ENCODE measurements around the gene SLC5A10. TPM values are rescaled to one million over a fixed set of nuclear protein-coding genes. Genes with fewer than 3 reads are reported as not detected.
"Not testable (repeated sequence)": the region's sequence is repeated elsewhere in the genome, so short reads cannot be mapped to it uniquely, and the experiment has no call there.

Gene SLC5A10
- total RNA-seq, 1 donor, result not detected

GRCh38 chr17:18953231-18953728, 1.3 kb downstream of the SLC5A10 start:
- DNase-seq (ENCODE audit: low read depth), result no peak
- H3K4me3 ChIP-seq (ENCODE audit: low read depth, low read length), result no peak overlapping the region
- no peak for TF ChIP-seq CTCF (IDR thresholded peaks at IDR 0.05; ENCODE audit: insufficient read depth, low read depth, low read length)

GRCh38 chr17:18954321-18954720, 2.4 kb downstream of the SLC5A10 start:
- no peak for TF ChIP-seq CTCF (IDR thresholded peaks at IDR 0.05; ENCODE audit: insufficient read depth, low read depth, low read length)
- no peak overlapping the region for H3K4me3 ChIP-seq (ENCODE audit: low read depth, low read length)
- no peak for DNase-seq (ENCODE audit: low read depth)

- DNase-seq (ENCODE audit: low read depth), result no peak
- TF ChIP-seq CTCF (IDR thresholded peaks at IDR 0.05; ENCODE audit: insufficient read depth, low read depth, low read length), result no peak
Measured at GRCh38 chr17:18955009-18955408, 3.0 kb downstream of the SLC5A10 start.

GRCh38 chr17:18956021-18956420, 4.1 kb downstream of the SLC5A10 start:
- not testable (repeated sequence) for DNase-seq (ENCODE audit: low read depth); H3K4me3 ChIP-seq (ENCODE audit: low read depth, low read length)

More at GRCh38 chr17:18955009-18955408, 3.0 kb downstream of the SLC5A10 start:
- no peak overlapping the region for H3K4me3 ChIP-seq (ENCODE audit: low read depth, low read length)

GRCh38 chr17:18956581-18956980, 4.6 kb downstream of the SLC5A10 start:
- peak; percentile 40 for DNase-seq (ENCODE audit: low read depth)
- no peak overlapping the region for H3K4me3 ChIP-seq (ENCODE audit: low read depth, low read length)
- no peak for TF ChIP-seq CTCF (IDR thresholded peaks at IDR 0.05; ENCODE audit: insufficient read depth, low read depth, low read length)

- DNase-seq (ENCODE audit: low read depth), result no peak
- H3K4me3 ChIP-seq (ENCODE audit: low read depth, low read length), result no peak overlapping the region
- no peak for TF ChIP-seq CTCF (IDR thresholded peaks at IDR 0.05; ENCODE audit: insufficient read depth, low read depth, low read length)
Measured at GRCh38 chr17:18957831-18958230, 5.9 kb downstream of the SLC5A10 start.

GRCh38 chr17:18958611-18959010, 6.6 kb downstream of the SLC5A10 start:
- TF ChIP-seq CTCF (IDR thresholded peaks at IDR 0.05; ENCODE audit: insufficient read depth, low read depth, low read length), result no peak

More at GRCh38 chr17:18958611-18959010, 6.6 kb downstream of the SLC5A10 start:
- DNase-seq (ENCODE audit: low read depth), result no peak
- H3K4me3 ChIP-seq (ENCODE audit: low read depth, low read length), result no peak overlapping the region

Measured in fibroblast of villous mesenchyme (primary cell).